Measurements from ENCODE around the gene TDP2.

Gene TDP2

GRCh38 chr6:24620637-24621036 is 46.1 kb downstream of the TDP2 start:
- no peak for TF ChIP-seq CTCF (IDR thresholded peaks at IDR 0.05; ENCODE audit: control extremely low read depth, extremely low read depth, low read depth, missing control alignments)
- no peak for DNase-seq (ENCODE audit: extremely low spot score)
- ChIA-PET POLR2A (no interaction called here), CTCF (interaction anchor here (0.9 to 2.1 kb wide), 9 partner anchors 16 to 143 kb away, joined by 3 to 8 read pairs (median 4); no protein-coding TSS in a partner anchor)

- DNase-seq (ENCODE audit: extremely low spot score), result no peak
- ChIA-PET CTCF (interaction anchor here (0.7 to 2.1 kb wide), 4 partner anchors 18 to 38 kb away, joined by 3 to 8 read pairs (median 3); no protein-coding TSS in a partner anchor), POLR2A (no interaction called here)
- TF ChIP-seq CTCF (IDR thresholded peaks at IDR 0.05; ENCODE audit: control extremely low read depth, extremely low read depth, low read depth, missing control alignments), result no peak
Measured at GRCh38 chr6:24619661-24620060, 47.0 kb downstream of the TDP2 start.

- POLR2A ChIA-PET, result no interaction called here
- DNase-seq (ENCODE audit: extremely low spot score), result no peak
- no peak for TF ChIP-seq CTCF (IDR thresholded peaks at IDR 0.05; ENCODE audit: control extremely low read depth, extremely low read depth, low read depth, missing control alignments)
- CTCF ChIA-PET, result interaction anchor here (1.4 to 2.8 kb wide), 2 partner anchors 22 to 29 kb away, joined by 4 to 7 read pairs; no protein-coding TSS in a partner anchor
Measured at GRCh38 chr6:24614648-24615047, 52.1 kb downstream of the TDP2 start.

GRCh38 chr6:24614043-24614420 is 52.7 kb downstream of the TDP2 start:
- DNase-seq (ENCODE audit: extremely low spot score), result no peak
- no peak for TF ChIP-seq CTCF (IDR thresholded peaks at IDR 0.05; ENCODE audit: control extremely low read depth, extremely low read depth, low read depth, missing control alignments)
- POLR2A ChIA-PET, result no interaction called here
- CTCF ChIA-PET, result interaction anchor here (0.9 to 2.8 kb wide), 4 partner anchors 8 to 28 kb away, joined by 3 to 7 read pairs (median 4); no protein-coding TSS in a partner anchor

- TF ChIP-seq CTCF (IDR thresholded peaks at IDR 0.05; ENCODE audit: control extremely low read depth, extremely low read depth, low read depth, missing control alignments), result no peak
- ChIA-PET POLR2A (no interaction called here), CTCF (interaction anchor here (0.9 to 2.8 kb wide), 5 partner anchors 9 to 92 kb away, joined by 3 to 7 read pairs (median 4); no protein-coding TSS in a partner anchor)
- DNase-seq (ENCODE audit: extremely low spot score), result no peak
Measured at GRCh38 chr6:24613361-24614042, 53.2 kb downstream of the TDP2 start.

- CTCF ChIA-PET, result interaction anchor here (1.4 kb wide), 1 partner anchor 31 kb away, joined by 3 read pairs; no protein-coding TSS in a partner anchor
- TF ChIP-seq CTCF (IDR thresholded peaks at IDR 0.05; ENCODE audit: control extremely low read depth, extremely low read depth, low read depth, missing control alignments), result no peak
- POLR2A ChIA-PET, result no interaction called here
- no peak for DNase-seq (ENCODE audit: extremely low spot score)
Measured at GRCh38 chr6:24610672-24611071, 56.0 kb downstream of the TDP2 start.

All from GM10248 (cell line).